GM23338 (cell line): ENCODE measurements around the gene UBE3C. TPM values are rescaled to one million over a fixed set of nuclear protein-coding genes. Genes with fewer than 3 reads are reported as not detected.
"Not testable (repeated sequence)": the region's sequence is repeated elsewhere in the genome, so short reads cannot be mapped to it uniquely, and the experiment has no call there.

Source experiments
- ATAC-seq: fragments of 200-7000 bp; cut with Tn5 transposase; 3 replicates; pipeline ENCODE4 v1.9.1; 2020
- DNase-seq: peaks from one replicate; pipeline ENCODE4 v3.0.0-alpha.2; 2015; ENCODE audit warnings: low spot score
- H2AFZ ChIP-seq: fragments of 200-600 bp; sonication (generic); 2 replicates; pipeline ENCODE4 v1.8.0; 2016; ENCODE audit warnings: antibody characterized with exemption, mild to moderate bottlenecking, moderate library complexity
- H3F3A ChIP-seq: fragments of 200-600 bp; sonication (generic); replicated peaks from 2 replicates; pipeline ENCODE4 v1.8.0; 2017; ENCODE audit warnings: antibody characterized with exemption, mixed run types, low read depth
- H3K27ac ChIP-seq: fragments of 200-600 bp; sonication (generic); 2 replicates; pipeline ENCODE4 v1.6.1; 2016; ENCODE audit warnings: low read depth
- H3K27me3 ChIP-seq: fragments of 200-600 bp; sonication (generic); 2 replicates; pipeline ENCODE4 v1.8.0; 2016; ENCODE audit warnings: mild to moderate bottlenecking, mixed run types, moderate library complexity; ENCODE audit not compliant: insufficient read depth
- H3K36me3 ChIP-seq: fragments of 200-600 bp; sonication (generic); 2 replicates; pipeline ENCODE4 v1.8.0; 2016; ENCODE audit warnings: mild to moderate bottlenecking; ENCODE audit not compliant: insufficient read depth
- H3K4me1 ChIP-seq: fragments of 200-600 bp; sonication (generic); 2 replicates; pipeline ENCODE4 v1.8.0; 2016; ENCODE audit warnings: mild to moderate bottlenecking, moderate library complexity; ENCODE audit not compliant: insufficient read depth
- H3K4me2 ChIP-seq: fragments of 200-600 bp; sonication (generic); 2 replicates; pipeline ENCODE4 v1.7.1; 2017; ENCODE audit warnings: mixed run types
- H3K4me3 ChIP-seq: fragments of 200-600 bp; sonication (generic); 2 replicates; pipeline ENCODE4 v1.6.1; 2016; ENCODE audit warnings: mixed run types
- H3K79me2 ChIP-seq: fragments of 200-600 bp; sonication (generic); replicated peaks from 2 replicates; pipeline ENCODE4 v1.8.0; 2017; ENCODE audit warnings: mild to moderate bottlenecking; ENCODE audit not compliant: insufficient read depth
- H3K9me2 ChIP-seq: fragments of 200-600 bp; sonication (generic); 2 replicates; pipeline ENCODE4 v1.8.0; 2017; ENCODE audit not compliant: insufficient read depth
- H4K20me1 ChIP-seq: fragments of 200-600 bp; sonication (generic); replicated peaks from 2 replicates; pipeline ENCODE4 v1.8.0; 2017; ENCODE audit warnings: mild to moderate bottlenecking; ENCODE audit not compliant: insufficient read depth
- H3K27ac Mint-ChIP-seq: 2 replicates; pipeline ENCODE4 v1.8.0; 2020; ENCODE audit warnings: inconsistent platforms, mild to moderate bottlenecking, moderate library complexity, mixed read lengths
- H3K27me3 Mint-ChIP-seq: 3 replicates; pipeline ENCODE4 v1.8.0; 2022; ENCODE audit warnings: low read depth, mild to moderate bottlenecking, moderate library complexity, mixed read lengths, inconsistent platforms; ENCODE audit not compliant: insufficient read depth, poor library complexity
- H3K36me3 Mint-ChIP-seq: 3 replicates; pipeline ENCODE4 v1.8.0; 2021; ENCODE audit warnings: low read depth, mild to moderate bottlenecking, inconsistent platforms, moderate library complexity, mixed read lengths
- H3K4me1 Mint-ChIP-seq: 3 replicates; pipeline ENCODE4 v1.8.0; 2020; ENCODE audit warnings: mild to moderate bottlenecking, inconsistent platforms, mixed read lengths
- H3K4me3 Mint-ChIP-seq: 3 replicates; pipeline ENCODE4 v1.8.0; 2021; ENCODE audit warnings: moderate library complexity, mild to moderate bottlenecking, inconsistent platforms, mixed read lengths
- H3K9me3 Mint-ChIP-seq: 3 replicates; pipeline ENCODE4 v1.8.0; 2020; ENCODE audit warnings: moderate library complexity, mild to moderate bottlenecking, inconsistent platforms, mixed read lengths
- CREB1 ChIP-seq: fragments of 250-450 bp; sonication (Bioruptor Pico); IDR thresholded peaks from 2 replicates; pipeline ENCODE4 v1.5.0; 2020; ENCODE audit warnings: low read depth, mild to moderate bottlenecking, moderate library complexity
- EZH2 ChIP-seq: fragments of 200-600 bp; sonication (generic); IDR thresholded peaks from one replicate; pipeline ENCODE4 v1.8.0; 2017; ENCODE audit warnings: antibody characterized with exemption, mild to moderate bottlenecking, low read depth; ENCODE audit not compliant: unreplicated experiment
- EZH2phosphoT487 ChIP-seq: fragments of 200-600 bp; sonication (generic); IDR thresholded peaks from one replicate; pipeline ENCODE4 v1.8.1; 2018; ENCODE audit warnings: antibody characterized with exemption; ENCODE audit not compliant: unreplicated experiment
- JUNB ChIP-seq: IDR thresholded peaks from one replicate; pipeline ENCODE4 v1.6.1; 2016; ENCODE audit warnings: antibody characterized with exemption; ENCODE audit not compliant: unreplicated experiment
- NANOG ChIP-seq: IDR thresholded peaks from 2 replicates; pipeline ENCODE4 v1.6.1; 2016; ENCODE audit warnings: antibody characterized with exemption, borderline replicate concordance
- STAT1 ChIP-seq: IDR thresholded peaks from one replicate; pipeline ENCODE4 v1.6.1; 2016; ENCODE audit warnings: antibody characterized with exemption; ENCODE audit not compliant: unreplicated experiment
- ZNF114 ChIP-seq: fragments of 250-450 bp; sonication (Bioruptor Pico); IDR thresholded peaks from 2 replicates; pipeline ENCODE4 v1.5.0; 2020; ENCODE audit warnings: mild to moderate bottlenecking, moderate library complexity
- ZNF331 ChIP-seq: fragments of 250-450 bp; sonication (Bioruptor Pico); IDR thresholded peaks from 2 replicates; pipeline ENCODE4 v1.5.0; 2020; ENCODE audit warnings: low read depth, mild to moderate bottlenecking, moderate library complexity
- polyA plus RNA-seq: library from polyadenylated mRNA; unstranded; fragments of >200 nt; fragmentation: Nextera tagmentation; extraction: Ambion mirVana; gene quantifications from 2 replicates; pipeline ENCODE4 v1.2.1, GENCODE V29; 2016
- total RNA-seq: library from RNA; depleted of rRNA; stranded (reverse); fragments of >200 nt; shearing (Covaris generic); gene quantifications from 2 replicates; pipeline ENCODE4 v1.2.3, GENCODE V29; 2014
- TF ChIP-seq, protein P1 (sequence below): fragments of 250-450 bp; sonication (Bioruptor Pico); IDR thresholded peaks from 2 replicates; pipeline ENCODE4 v1.5.0; 2020; ENCODE audit warnings: mild to moderate bottlenecking, moderate library complexity
- TF ChIP-seq, protein P2 (sequence below): IDR thresholded peaks from one replicate; pipeline ENCODE4 v1.6.1; 2018; ENCODE audit warnings: antibody characterized with exemption; ENCODE audit not compliant: unreplicated experiment
- TF ChIP-seq, protein P3 (sequence below): IDR thresholded peaks from 2 replicates; pipeline ENCODE4 v1.6.1; 2016; ENCODE audit warnings: antibody characterized with exemption

Gene UBE3C
- total and polyA plus RNA-seq, 2 experiments from 2014 or later, result 16.8 to 76.9 TPM

GRCh38 chr7:157254781-157255180, 116.1 kb downstream of the UBE3C start:
- H3K4me2 ChIP-seq, H3K4me3 Mint-ChIP-seq, H3K4me1 ChIP-seq, H3K79me2 ChIP-seq, H3K9me2 ChIP-seq, H3K4me3 ChIP-seq, H3K9me3 Mint-ChIP-seq, H3K27me3 Mint-ChIP-seq, H2AFZ ChIP-seq, ATAC-seq, H3K27me3 ChIP-seq, H3K4me1 Mint-ChIP-seq, H4K20me1 ChIP-seq, H3K27ac ChIP-seq, DNase-seq, H3K27ac Mint-ChIP-seq: not testable (repeated sequence)
- H3K36me3 Mint-ChIP-seq, result peaks cover 60% of the 10 kb centered on the region
- peaks cover 43% of the 10 kb centered on the region for H3K36me3 ChIP-seq
- H3F3A ChIP-seq, result peaks cover 16% of the 10 kb centered on the region

DNA sequence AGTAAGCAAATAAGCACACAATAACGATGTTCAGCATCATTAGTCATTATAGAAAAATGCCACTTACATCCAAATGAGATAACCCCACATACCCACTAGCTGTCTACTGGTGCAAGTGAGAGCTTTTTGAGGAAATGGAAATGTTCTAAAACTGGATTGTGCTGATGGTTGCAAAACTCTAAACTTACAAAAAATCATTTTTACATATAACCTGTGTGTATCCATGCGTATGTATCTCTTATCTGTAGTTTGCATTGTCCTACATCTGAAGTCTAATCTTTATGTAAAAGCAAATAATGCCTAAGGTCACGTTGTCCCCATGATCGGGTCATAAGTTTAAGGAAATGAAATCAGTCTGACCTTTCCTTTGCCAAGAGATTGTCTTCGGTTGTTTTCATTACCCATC, 116.5 kb downstream of the UBE3C start:
- H3K36me3 Mint-ChIP-seq, result peaks cover 61% of the 10 kb centered on the region
- H3K27ac ChIP-seq, result no peak overlapping the region
- no peak overlapping the region for H3K4me2 ChIP-seq
- H3K9me2 ChIP-seq, result no peaks in the 10 kb centered on the region
- no peaks in the 10 kb centered on the region for H3K4me1 ChIP-seq
- H3K9me3 Mint-ChIP-seq, result no peaks in the 10 kb centered on the region
- H4K20me1 ChIP-seq, result peaks cover 4% of the 10 kb centered on the region; the same call in 1 of the 2 replicates
- H3K4me3 Mint-ChIP-seq, result no peak overlapping the region
- H3F3A ChIP-seq, result peaks cover 16% of the 10 kb centered on the region
- no peak overlapping the region for H3K27ac Mint-ChIP-seq
- no peaks in the 10 kb centered on the region for H3K27me3 Mint-ChIP-seq
- no peak overlapping the region for H3K4me3 ChIP-seq
- H3K36me3 ChIP-seq, result peaks cover 48% of the 10 kb centered on the region
- DNase-seq (no peak), ATAC-seq (no peak)
- no peaks in the 10 kb centered on the region for H3K79me2 ChIP-seq
- no peaks in the 10 kb centered on the region for H3K4me1 Mint-ChIP-seq
- no peak overlapping the region for H2AFZ ChIP-seq
- no peaks in the 10 kb centered on the region for H3K27me3 ChIP-seq
- TF ChIP-seq, protein P1, sequence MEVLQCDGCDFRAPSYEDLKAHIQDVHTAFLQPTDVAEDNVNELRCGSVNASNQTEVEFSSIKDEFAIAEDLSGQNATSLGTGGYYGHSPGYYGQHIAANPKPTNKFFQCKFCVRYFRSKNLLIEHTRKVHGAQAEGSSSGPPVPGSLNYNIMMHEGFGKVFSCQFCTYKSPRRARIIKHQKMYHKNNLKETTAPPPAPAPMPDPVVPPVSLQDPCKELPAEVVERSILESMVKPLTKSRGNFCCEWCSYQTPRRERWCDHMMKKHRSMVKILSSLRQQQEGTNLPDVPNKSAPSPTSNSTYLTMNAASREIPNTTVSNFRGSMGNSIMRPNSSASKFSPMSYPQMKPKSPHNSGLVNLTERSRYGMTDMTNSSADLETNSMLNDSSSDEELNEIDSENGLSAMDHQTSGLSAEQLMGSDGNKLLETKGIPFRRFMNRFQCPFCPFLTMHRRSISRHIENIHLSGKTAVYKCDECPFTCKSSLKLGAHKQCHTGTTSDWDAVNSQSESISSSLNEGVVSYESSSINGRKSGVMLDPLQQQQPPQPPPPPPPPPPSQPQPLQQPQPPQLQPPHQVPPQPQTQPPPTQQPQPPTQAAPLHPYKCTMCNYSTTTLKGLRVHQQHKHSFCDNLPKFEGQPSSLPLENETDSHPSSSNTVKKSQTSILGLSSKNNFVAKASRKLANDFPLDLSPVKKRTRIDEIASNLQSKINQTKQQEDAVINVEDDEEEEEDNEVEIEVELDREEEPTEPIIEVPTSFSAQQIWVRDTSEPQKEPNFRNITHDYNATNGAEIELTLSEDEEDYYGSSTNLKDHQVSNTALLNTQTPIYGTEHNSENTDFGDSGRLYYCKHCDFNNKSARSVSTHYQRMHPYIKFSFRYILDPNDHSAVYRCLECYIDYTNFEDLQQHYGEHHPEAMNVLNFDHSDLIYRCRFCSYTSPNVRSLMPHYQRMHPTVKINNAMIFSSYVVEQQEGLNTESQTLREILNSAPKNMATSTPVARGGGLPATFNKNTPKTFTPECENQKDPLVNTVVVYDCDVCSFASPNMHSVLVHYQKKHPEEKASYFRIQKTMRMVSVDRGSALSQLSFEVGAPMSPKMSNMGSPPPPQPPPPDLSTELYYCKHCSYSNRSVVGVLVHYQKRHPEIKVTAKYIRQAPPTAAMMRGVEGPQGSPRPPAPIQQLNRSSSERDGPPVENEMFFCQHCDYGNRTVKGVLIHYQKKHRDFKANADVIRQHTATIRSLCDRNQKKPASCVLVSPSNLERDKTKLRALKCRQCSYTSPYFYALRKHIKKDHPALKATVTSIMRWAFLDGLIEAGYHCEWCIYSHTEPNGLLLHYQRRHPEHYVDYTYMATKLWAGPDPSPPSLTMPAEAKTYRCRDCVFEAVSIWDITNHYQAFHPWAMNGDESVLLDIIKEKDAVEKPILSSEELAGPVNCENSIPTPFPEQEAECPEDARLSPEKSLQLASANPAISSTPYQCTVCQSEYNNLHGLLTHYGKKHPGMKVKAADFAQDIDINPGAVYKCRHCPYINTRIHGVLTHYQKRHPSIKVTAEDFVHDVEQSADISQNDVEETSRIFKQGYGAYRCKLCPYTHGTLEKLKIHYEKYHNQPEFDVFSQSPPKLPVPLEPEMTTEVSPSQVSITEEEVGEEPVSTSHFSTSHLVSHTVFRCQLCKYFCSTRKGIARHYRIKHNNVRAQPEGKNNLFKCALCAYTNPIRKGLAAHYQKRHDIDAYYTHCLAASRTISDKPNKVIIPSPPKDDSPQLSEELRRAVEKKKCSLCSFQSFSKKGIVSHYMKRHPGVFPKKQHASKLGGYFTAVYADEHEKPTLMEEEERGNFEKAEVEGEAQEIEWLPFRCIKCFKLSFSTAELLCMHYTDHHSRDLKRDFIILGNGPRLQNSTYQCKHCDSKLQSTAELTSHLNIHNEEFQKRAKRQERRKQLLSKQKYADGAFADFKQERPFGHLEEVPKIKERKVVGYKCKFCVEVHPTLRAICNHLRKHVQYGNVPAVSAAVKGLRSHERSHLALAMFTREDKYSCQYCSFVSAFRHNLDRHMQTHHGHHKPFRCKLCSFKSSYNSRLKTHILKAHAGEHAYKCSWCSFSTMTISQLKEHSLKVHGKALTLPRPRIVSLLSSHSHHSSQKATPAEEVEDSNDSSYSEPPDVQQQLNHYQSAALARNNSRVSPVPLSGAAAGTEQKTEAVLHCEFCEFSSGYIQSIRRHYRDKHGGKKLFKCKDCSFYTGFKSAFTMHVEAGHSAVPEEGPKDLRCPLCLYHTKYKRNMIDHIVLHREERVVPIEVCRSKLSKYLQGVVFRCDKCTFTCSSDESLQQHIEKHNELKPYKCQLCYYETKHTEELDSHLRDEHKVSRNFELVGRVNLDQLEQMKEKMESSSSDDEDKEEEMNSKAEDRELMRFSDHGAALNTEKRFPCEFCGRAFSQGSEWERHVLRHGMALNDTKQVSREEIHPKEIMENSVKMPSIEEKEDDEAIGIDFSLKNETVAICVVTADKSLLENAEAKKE (CRISPR knock-in tag), result no peak
- TF ChIP-seq STAT1, result no peak
- TF ChIP-seq, protein P2, sequence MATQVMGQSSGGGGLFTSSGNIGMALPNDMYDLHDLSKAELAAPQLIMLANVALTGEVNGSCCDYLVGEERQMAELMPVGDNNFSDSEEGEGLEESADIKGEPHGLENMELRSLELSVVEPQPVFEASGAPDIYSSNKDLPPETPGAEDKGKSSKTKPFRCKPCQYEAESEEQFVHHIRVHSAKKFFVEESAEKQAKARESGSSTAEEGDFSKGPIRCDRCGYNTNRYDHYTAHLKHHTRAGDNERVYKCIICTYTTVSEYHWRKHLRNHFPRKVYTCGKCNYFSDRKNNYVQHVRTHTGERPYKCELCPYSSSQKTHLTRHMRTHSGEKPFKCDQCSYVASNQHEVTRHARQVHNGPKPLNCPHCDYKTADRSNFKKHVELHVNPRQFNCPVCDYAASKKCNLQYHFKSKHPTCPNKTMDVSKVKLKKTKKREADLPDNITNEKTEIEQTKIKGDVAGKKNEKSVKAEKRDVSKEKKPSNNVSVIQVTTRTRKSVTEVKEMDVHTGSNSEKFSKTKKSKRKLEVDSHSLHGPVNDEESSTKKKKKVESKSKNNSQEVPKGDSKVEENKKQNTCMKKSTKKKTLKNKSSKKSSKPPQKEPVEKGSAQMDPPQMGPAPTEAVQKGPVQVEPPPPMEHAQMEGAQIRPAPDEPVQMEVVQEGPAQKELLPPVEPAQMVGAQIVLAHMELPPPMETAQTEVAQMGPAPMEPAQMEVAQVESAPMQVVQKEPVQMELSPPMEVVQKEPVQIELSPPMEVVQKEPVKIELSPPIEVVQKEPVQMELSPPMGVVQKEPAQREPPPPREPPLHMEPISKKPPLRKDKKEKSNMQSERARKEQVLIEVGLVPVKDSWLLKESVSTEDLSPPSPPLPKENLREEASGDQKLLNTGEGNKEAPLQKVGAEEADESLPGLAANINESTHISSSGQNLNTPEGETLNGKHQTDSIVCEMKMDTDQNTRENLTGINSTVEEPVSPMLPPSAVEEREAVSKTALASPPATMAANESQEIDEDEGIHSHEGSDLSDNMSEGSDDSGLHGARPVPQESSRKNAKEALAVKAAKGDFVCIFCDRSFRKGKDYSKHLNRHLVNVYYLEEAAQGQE, result no peak
- no peak for TF ChIP-seq EZH2
- TF ChIP-seq JUNB, result no peak
- no peak for TF ChIP-seq ZNF331
- no peak for TF ChIP-seq CREB1 (CRISPR knock-in tag)
- no peak for TF ChIP-seq NANOG
- no peak for TF ChIP-seq ZNF114 (CRISPR knock-in tag)
- TF ChIP-seq, protein P3, sequence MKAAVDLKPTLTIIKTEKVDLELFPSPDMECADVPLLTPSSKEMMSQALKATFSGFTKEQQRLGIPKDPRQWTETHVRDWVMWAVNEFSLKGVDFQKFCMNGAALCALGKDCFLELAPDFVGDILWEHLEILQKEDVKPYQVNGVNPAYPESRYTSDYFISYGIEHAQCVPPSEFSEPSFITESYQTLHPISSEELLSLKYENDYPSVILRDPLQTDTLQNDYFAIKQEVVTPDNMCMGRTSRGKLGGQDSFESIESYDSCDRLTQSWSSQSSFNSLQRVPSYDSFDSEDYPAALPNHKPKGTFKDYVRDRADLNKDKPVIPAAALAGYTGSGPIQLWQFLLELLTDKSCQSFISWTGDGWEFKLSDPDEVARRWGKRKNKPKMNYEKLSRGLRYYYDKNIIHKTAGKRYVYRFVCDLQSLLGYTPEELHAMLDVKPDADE, result no peak
- TF ChIP-seq EZH2phosphoT487, result no peak
